ENCODE data around the gene CGB8. TPM values are rescaled to one million over a fixed set of nuclear protein-coding genes. Genes with fewer than 3 reads are reported as not detected.
"Not testable (repeated sequence)": the region's sequence is repeated elsewhere in the genome, so short reads cannot be mapped to it uniquely, and the experiment has no call there.

Gene CGB8
- total RNA-seq, 1 donor from 2014 or later = 9.4 TPM

DNA sequence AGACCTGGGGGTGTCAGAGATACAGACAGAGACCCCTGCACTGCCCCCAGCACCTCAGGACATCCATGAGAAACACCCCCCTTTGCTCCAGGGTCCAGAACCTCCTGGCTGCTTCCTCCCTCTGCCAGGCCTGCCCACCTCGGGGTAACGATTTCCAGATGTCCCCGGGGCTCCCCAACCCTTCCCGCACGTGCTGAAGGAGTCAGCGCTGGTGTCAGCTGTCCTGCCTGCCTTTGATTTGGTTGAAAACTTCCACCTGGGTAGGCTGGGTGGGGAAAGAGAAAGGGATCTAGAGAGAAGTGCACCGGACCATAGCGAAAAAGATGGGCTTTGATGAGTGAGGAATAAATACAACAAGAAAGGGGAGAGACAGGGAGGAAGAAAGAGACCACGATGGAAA is 10.1 kb upstream of the CGB8 start:
- H3K9me3 ChIP-seq (ENCODE audit: insufficient read depth, low read depth, low read length) = no peaks in the 10 kb centered on the region
- no peak overlapping the region for H3K27ac ChIP-seq (ENCODE audit: low read depth, low read length)
- H4K20me1 ChIP-seq (ENCODE audit: insufficient read depth, low read length) = peaks cover 48% of the 10 kb centered on the region
- DNase-seq (ENCODE audit: low read depth) (no peak), FAIRE-seq (no peak)
- peaks cover 22% of the 10 kb centered on the region for H3K4me1 ChIP-seq (ENCODE audit: insufficient read depth, low read length)
- H3K4me1 Mint-ChIP-seq (ENCODE audit: low read depth, unreplicated experiment) = peaks cover 15% of the 10 kb centered on the region
- H3K36me3 Mint-ChIP-seq (ENCODE audit: low read depth, unreplicated experiment) = peaks cover 7% of the 10 kb centered on the region
- peak overlapping the region; percentile 26 for H3K27ac Mint-ChIP-seq (ENCODE audit: unreplicated experiment)
- H2AFZ ChIP-seq (ENCODE audit: low read depth, low read length) = no peak overlapping the region
- no peaks in the 10 kb centered on the region for H3K36me3 ChIP-seq (ENCODE audit: insufficient read depth, low read length)
- TF ChIP-seq EZH2 (IDR thresholded peaks at IDR 0.05; ENCODE audit: insufficient read depth, low read length) = no peak
- no peak for TF ChIP-seq CTCF (IDR thresholded peaks at IDR 0.05; ENCODE audit: insufficient read depth, low read depth, low read length)
- H3K4me2 ChIP-seq (ENCODE audit: low read length) = peak overlapping the region; percentile 90
- H3K27me3 Mint-ChIP-seq (ENCODE audit: low read depth, unreplicated experiment) = peaks cover 10% of the 10 kb centered on the region
- H3K4me3 ChIP-seq (ENCODE audit: insufficient read depth, low read depth, low read length) = no peak overlapping the region
- no peaks in the 10 kb centered on the region for H3K9me3 Mint-ChIP-seq (ENCODE audit: unreplicated experiment)
- peak overlapping the region; percentile 58 for H3K4me3 Mint-ChIP-seq (ENCODE audit: unreplicated experiment)
- H3K9ac ChIP-seq (ENCODE audit: low read length) = no peak overlapping the region
- H3K79me2 ChIP-seq (ENCODE audit: insufficient read depth, low read length) = peaks cover 59% of the 10 kb centered on the region
- H3K27me3 ChIP-seq (ENCODE audit: insufficient read depth, low read length) = no peaks in the 10 kb centered on the region

GRCh38 chr19:49058562-49058961 is 9.7 kb upstream of the CGB8 start:
- Histone ChIP-seq H3K27ac (ENCODE audit: low read depth, low read length) (no peak overlapping the region), H3K9ac (ENCODE audit: low read length) (peak overlapping the region; percentile 81), H2AFZ (ENCODE audit: low read depth, low read length) (no peak overlapping the region), H3K4me2 (ENCODE audit: low read length) (peak overlapping the region; percentile 90), H3K4me3 (ENCODE audit: insufficient read depth, low read depth, low read length) (no peak overlapping the region), H3K27me3 (ENCODE audit: insufficient read depth, low read length) (no peaks in the 10 kb centered on the region), H3K36me3 (ENCODE audit: insufficient read depth, low read length) (no peaks in the 10 kb centered on the region), H4K20me1 (ENCODE audit: insufficient read depth, low read length) (peaks cover 43% of the 10 kb centered on the region), H3K4me1 (ENCODE audit: insufficient read depth, low read length) (peaks cover 19% of the 10 kb centered on the region), H3K79me2 (ENCODE audit: insufficient read depth, low read length) (peaks cover 59% of the 10 kb centered on the region), H3K9me3 (ENCODE audit: insufficient read depth, low read depth, low read length) (no peaks in the 10 kb centered on the region)
- Mint-ChIP-seq H3K27ac (ENCODE audit: unreplicated experiment) (no peak overlapping the region), H3K4me3 (ENCODE audit: unreplicated experiment) (peak overlapping the region; percentile 93), H3K9me3 (ENCODE audit: unreplicated experiment) (no peaks in the 10 kb centered on the region), H3K27me3 (ENCODE audit: low read depth, unreplicated experiment) (peaks cover 10% of the 10 kb centered on the region), H3K4me1 (ENCODE audit: low read depth, unreplicated experiment) (peaks cover 15% of the 10 kb centered on the region), H3K36me3 (ENCODE audit: low read depth, unreplicated experiment) (peaks cover 7% of the 10 kb centered on the region)
- no peak for TF ChIP-seq CTCF (IDR thresholded peaks at IDR 0.05; ENCODE audit: insufficient read depth, low read depth, low read length)
- TF ChIP-seq EZH2 (IDR thresholded peaks at IDR 0.05; ENCODE audit: insufficient read depth, low read length) = no peak
- DNase-seq (ENCODE audit: low read depth) = peak; percentile 30
- no peak for FAIRE-seq

DNA sequence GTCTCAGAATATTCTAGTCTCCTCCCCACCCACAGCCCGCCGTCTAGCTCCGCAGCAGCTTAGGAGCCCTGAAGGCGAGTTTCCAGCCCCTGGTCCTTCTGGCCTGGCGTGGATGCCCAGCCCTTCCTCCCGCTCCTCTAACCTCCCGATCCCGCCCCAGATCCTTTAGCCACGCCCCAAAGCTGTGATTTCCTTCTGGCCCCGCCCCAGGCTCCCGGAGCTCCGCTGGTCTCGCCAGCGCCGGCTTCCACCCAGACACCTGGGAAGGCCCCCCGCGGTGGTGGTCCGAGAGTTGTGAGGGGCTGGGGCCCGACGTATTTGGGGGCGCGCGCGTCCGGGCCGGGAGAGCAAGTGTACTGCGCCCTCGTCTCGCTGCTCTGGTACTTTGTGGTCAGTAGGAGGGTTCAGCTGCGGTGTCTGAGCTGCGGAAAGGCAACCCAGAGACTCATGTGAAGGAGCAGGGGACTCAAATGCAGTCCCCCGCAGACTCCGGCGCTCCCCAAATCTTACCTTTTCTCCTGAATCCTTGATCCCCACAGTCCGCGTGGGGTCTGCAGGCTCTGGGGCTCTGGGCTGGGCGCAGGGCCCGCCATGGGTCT is 8.8 kb upstream of the CGB8 start, which contains the start of gene CGB7:
CGB7 (minus strand) TSS at position 114 of the 599 bp plus-strand sequence. CDS start 2,374 bp downstream, outside the sequence.
- Histone ChIP-seq H3K27me3 (ENCODE audit: insufficient read depth, low read length) (no peaks in the 10 kb centered on the region), H3K4me1 (ENCODE audit: insufficient read depth, low read length) (peaks cover 19% of the 10 kb centered on the region), H3K9me3 (ENCODE audit: insufficient read depth, low read depth, low read length) (no peaks in the 10 kb centered on the region), H3K4me2 (ENCODE audit: low read length) (peak within 1 kb of the TSS; percentile 90), H2AFZ (ENCODE audit: low read depth, low read length) (peak within 1 kb of the TSS; percentile 78), H3K9ac (ENCODE audit: low read length) (peak within 1 kb of the TSS; percentile 81), H3K79me2 (ENCODE audit: insufficient read depth, low read length) (peaks cover 59% of the 10 kb centered on the region), H3K27ac (ENCODE audit: low read depth, low read length) (peak within 1 kb of the TSS; percentile 33), H3K4me3 (ENCODE audit: insufficient read depth, low read depth, low read length) (peak within 1 kb of the TSS; percentile 81), H4K20me1 (ENCODE audit: insufficient read depth, low read length) (peaks cover 41% of the 10 kb centered on the region), H3K36me3 (ENCODE audit: insufficient read depth, low read length) (no peaks in the 10 kb centered on the region)
- no peak for TF ChIP-seq EZH2 (IDR thresholded peaks at IDR 0.05; ENCODE audit: insufficient read depth, low read length)
- no peak for TF ChIP-seq CTCF (IDR thresholded peaks at IDR 0.05; ENCODE audit: insufficient read depth, low read depth, low read length)
- DNase-seq (ENCODE audit: low read depth) = peak; percentile 35
- Mint-ChIP-seq H3K27ac (ENCODE audit: unreplicated experiment) (peak within 1 kb of the TSS; percentile 93), H3K27me3 (ENCODE audit: low read depth, unreplicated experiment) (peaks cover 10% of the 10 kb centered on the region), H3K4me3 (ENCODE audit: unreplicated experiment) (peak within 1 kb of the TSS; percentile 93), H3K36me3 (ENCODE audit: low read depth, unreplicated experiment) (peaks cover 7% of the 10 kb centered on the region), H3K4me1 (ENCODE audit: low read depth, unreplicated experiment) (peaks cover 11% of the 10 kb centered on the region), H3K9me3 (ENCODE audit: unreplicated experiment) (no peaks in the 10 kb centered on the region)
- no peak for FAIRE-seq

GRCh38 chr19:49056902-49057596 is 8.1 kb upstream of the CGB8 start:
- Histone ChIP-seq H3K9ac (ENCODE audit: low read length) (peak overlapping the region; percentile 81), H3K4me1 (ENCODE audit: insufficient read depth, low read length) (peaks cover 19% of the 10 kb centered on the region), H3K4me3 (ENCODE audit: insufficient read depth, low read depth, low read length) (peak overlapping the region; percentile 81), H4K20me1 (ENCODE audit: insufficient read depth, low read length) (peaks cover 37% of the 10 kb centered on the region), H3K4me2 (ENCODE audit: low read length) (peak overlapping the region; percentile 90), H3K79me2 (ENCODE audit: insufficient read depth, low read length) (peaks cover 59% of the 10 kb centered on the region), H3K27ac (ENCODE audit: low read depth, low read length) (peak overlapping the region; percentile 23), H2AFZ (ENCODE audit: low read depth, low read length) (peak overlapping the region; percentile 78)
- H3K27me3 Mint-ChIP-seq (ENCODE audit: low read depth, unreplicated experiment) = peaks cover 10% of the 10 kb centered on the region
- H3K9me3 Mint-ChIP-seq (ENCODE audit: unreplicated experiment); FAIRE-seq; H3K36me3 ChIP-seq (ENCODE audit: insufficient read depth, low read length); H3K36me3 Mint-ChIP-seq (ENCODE audit: low read depth, unreplicated experiment); DNase-seq (ENCODE audit: low read depth); H3K9me3 ChIP-seq (ENCODE audit: insufficient read depth, low read depth, low read length); H3K27me3 ChIP-seq (ENCODE audit: insufficient read depth, low read length): not testable (repeated sequence)
- H3K4me3 Mint-ChIP-seq (ENCODE audit: unreplicated experiment) = peak overlapping the region; percentile 93
- peaks cover 11% of the 10 kb centered on the region for H3K4me1 Mint-ChIP-seq (ENCODE audit: low read depth, unreplicated experiment)
- H3K27ac Mint-ChIP-seq (ENCODE audit: unreplicated experiment) = peak overlapping the region; percentile 93
